Measurements from ENCODE around the gene IDH1.

IDH1 gene

GRCh38 chr2:208285853-208286252 lies 31.0 kb upstream of the IDH1 start:
- TF ChIP-seq ZFX (IDR thresholded peaks at IDR 0.05) (no peak), CTCF (conservative IDR thresholded peaks at IDR 0.05) (no peak)
- H3K27ac ChIP-seq = no peak overlapping the region

- no peak overlapping the region for H3K27ac ChIP-seq
- no peak for TF ChIP-seq CTCF (conservative IDR thresholded peaks at IDR 0.05)
- no peak for TF ChIP-seq ZFX (IDR thresholded peaks at IDR 0.05)
These were observed 26.1 kb upstream of the IDH1 start for GRCh38 chr2:208280933-208281332.

GRCh38 chr2:208280234-208280633 lies 25.4 kb upstream of the IDH1 start:
- no peak overlapping the region for H3K27ac ChIP-seq
- TF ChIP-seq ZFX (IDR thresholded peaks at IDR 0.05) (no peak), CTCF (conservative IDR thresholded peaks at IDR 0.05) (no peak)

- no peak for TF ChIP-seq ZFX (IDR thresholded peaks at IDR 0.05)
- no peak for TF ChIP-seq CTCF (conservative IDR thresholded peaks at IDR 0.05)
- H3K27ac ChIP-seq = no peak overlapping the region
These were observed 24.4 kb upstream of the IDH1 start for GRCh38 chr2:208279236-208279635.

GRCh38 chr2:208278549-208278948 lies 23.7 kb upstream of the IDH1 start:
- H3K27ac ChIP-seq = no peak overlapping the region
- no peak for TF ChIP-seq CTCF (conservative IDR thresholded peaks at IDR 0.05)
- TF ChIP-seq ZFX (IDR thresholded peaks at IDR 0.05) = no peak

GRCh38 chr2:208274748-208275147 lies 19.9 kb upstream of the IDH1 start:
- no peak overlapping the region for H3K27ac ChIP-seq
- TF ChIP-seq ZFX (IDR thresholded peaks at IDR 0.05) (no peak), CTCF (conservative IDR thresholded peaks at IDR 0.05) (no peak)

- no peak overlapping the region for H3K27ac ChIP-seq
These were observed 14.2 kb upstream of the IDH1 start for GRCh38 chr2:208269091-208269490.

More at GRCh38 chr2:208269091-208269490, 14.2 kb upstream of the IDH1 start:
- TF ChIP-seq CTCF (conservative IDR thresholded peaks at IDR 0.05) = no peak; the same call in 1 of the 2 replicates
- TF ChIP-seq ZFX (IDR thresholded peaks at IDR 0.05) = no peak
